DOHH2 (cell line): ENCODE measurements around the gene RPTOR.

ENCODE experiments used
- H3F3A ChIP-seq: fragments of 200-600 bp; sonication (generic), shearing (Covaris generic); 2 replicates; pipeline ENCODE4 v1.6.0; 2016; ENCODE audit warnings: antibody characterized with exemption, mild to moderate bottlenecking; ENCODE audit not compliant: control insufficient read depth, insufficient read depth
- H3K27ac ChIP-seq: fragments of 200-600 bp; sonication (generic); 2 replicates; pipeline ENCODE4 v1.5.1; 2014; ENCODE audit warnings: low read depth, mild to moderate bottlenecking, low read length, moderate library complexity
- H3K27me3 ChIP-seq: fragments of 200-600 bp; sonication (generic); 2 replicates; pipeline ENCODE4 v1.6.1; 2014; ENCODE audit warnings: mild to moderate bottlenecking, low read length, mixed read lengths; ENCODE audit not compliant: control insufficient read depth
- H3K36me3 ChIP-seq: fragments of 200-600 bp; sonication (generic); 2 replicates; pipeline ENCODE4 v1.6.1; 2014; ENCODE audit warnings: mild to moderate bottlenecking, low read length, moderate library complexity, mixed read lengths; ENCODE audit not compliant: control insufficient read depth
- H3K4me1 ChIP-seq: fragments of 200-600 bp; sonication (generic); 2 replicates; pipeline ENCODE4 v1.6.1; 2014; ENCODE audit warnings: mild to moderate bottlenecking, low read length, mixed read lengths; ENCODE audit not compliant: control insufficient read depth
- H3K4me2 ChIP-seq: fragments of 200-600 bp; sonication (generic); 2 replicates; pipeline ENCODE4 v1.6.0; 2014; ENCODE audit warnings: mild to moderate bottlenecking, low read length, moderate library complexity
- H3K4me3 ChIP-seq: fragments of 200-600 bp; sonication (generic); 2 replicates; pipeline ENCODE4 v1.5.1; 2014; ENCODE audit warnings: mild to moderate bottlenecking, low read length, mixed read lengths
- H3K79me2 ChIP-seq: fragments of 200-600 bp; sonication (generic); 2 replicates; pipeline ENCODE4 v1.6.1; 2014; ENCODE audit warnings: mild to moderate bottlenecking, low read length, mixed read lengths; ENCODE audit not compliant: control insufficient read depth
- H3K9me2 ChIP-seq: fragments of 200-600 bp; sonication (generic); replicated peaks from 2 replicates; pipeline ENCODE4 v1.6.1; 2014; ENCODE audit warnings: mild to moderate bottlenecking, low read length, mixed read lengths; ENCODE audit not compliant: control insufficient read depth
- H3K9me3 ChIP-seq: fragments of 200-600 bp; sonication (generic); 2 replicates; pipeline ENCODE4 v1.6.1; 2014; ENCODE audit warnings: antibody characterized with exemption, low read length, mixed read lengths; ENCODE audit not compliant: control insufficient read depth, insufficient read depth
- H4K20me1 ChIP-seq: fragments of 200-600 bp; sonication (generic); 2 replicates; pipeline ENCODE4 v1.6.0; 2014; ENCODE audit warnings: low read depth, mild to moderate bottlenecking, antibody characterized with exemption, low read length, moderate library complexity; ENCODE audit not compliant: control insufficient read depth, insufficient read depth
- CTCF ChIP-seq: fragments of 200-600 bp; sonication (generic); IDR thresholded peaks from one replicate; pipeline ENCODE4 v1.5.1; 2014; ENCODE audit warnings: antibody characterized with exemption, mild to moderate bottlenecking, low read depth, low read length; ENCODE audit not compliant: poor library complexity, severe bottlenecking
- EZH2phosphoT487 ChIP-seq: fragments of 200-600 bp; sonication (generic); IDR thresholded peaks from 2 replicates; pipeline ENCODE4 v1.6.1; 2017; ENCODE audit warnings: borderline replicate concordance, mild to moderate bottlenecking, antibody characterized with exemption, low read length, moderate library complexity, mixed read lengths

Gene RPTOR

GRCh38 chr17:80804466-80804865 is 259.8 kb downstream of the RPTOR start:
- Histone ChIP-seq H3K79me2 (no peaks in the 10 kb centered on the region), H3K36me3 (peaks cover 7% of the 10 kb centered on the region), H3F3A (no peaks in the 10 kb centered on the region), H3K4me1 (peaks cover 12% of the 10 kb centered on the region), H3K27ac (no peak overlapping the region), H3K9me3 (peaks cover 15% of the 10 kb centered on the region; the same call in 1 of the 2 replicates), H4K20me1 (no peaks in the 10 kb centered on the region), H3K27me3 (no peaks in the 10 kb centered on the region), H3K9me2 (no peaks in the 10 kb centered on the region), H3K4me3 (no peak overlapping the region), H3K4me2 (no peak overlapping the region)
- no peak for TF ChIP-seq EZH2phosphoT487
- no peak for TF ChIP-seq CTCF

GRCh38 chr17:80805032-80805751 is 260.6 kb downstream of the RPTOR start:
- no peaks in the 10 kb centered on the region for H3K27me3 ChIP-seq
- H4K20me1 ChIP-seq = no peaks in the 10 kb centered on the region
- peaks cover 15% of the 10 kb centered on the region; the same call in 1 of the 2 replicates for H3K9me3 ChIP-seq
- no peaks in the 10 kb centered on the region for H3F3A ChIP-seq
- no peaks in the 10 kb centered on the region for H3K79me2 ChIP-seq
- peaks cover 12% of the 10 kb centered on the region for H3K4me1 ChIP-seq
- peaks cover 7% of the 10 kb centered on the region for H3K36me3 ChIP-seq
- no peak overlapping the region for H3K4me3 ChIP-seq
- H3K4me2 ChIP-seq = no peak overlapping the region
- no peak overlapping the region for H3K27ac ChIP-seq
- no peaks in the 10 kb centered on the region for H3K9me2 ChIP-seq
- TF ChIP-seq CTCF (no peak), EZH2phosphoT487 (no peak)

- no peaks in the 10 kb centered on the region for H3F3A ChIP-seq
- peaks cover 13% of the 10 kb centered on the region for H3K36me3 ChIP-seq
- H4K20me1 ChIP-seq = no peaks in the 10 kb centered on the region
- peaks cover 12% of the 10 kb centered on the region for H3K4me1 ChIP-seq
- peaks cover 15% of the 10 kb centered on the region; the same call in 1 of the 2 replicates for H3K9me3 ChIP-seq
- TF ChIP-seq CTCF (no peak), EZH2phosphoT487 (no peak)
- H3K79me2 ChIP-seq = no peaks in the 10 kb centered on the region
- H3K4me3 ChIP-seq = no peak overlapping the region
- no peaks in the 10 kb centered on the region for H3K9me2 ChIP-seq
- H3K4me2 ChIP-seq = no peak overlapping the region
- H3K27me3 ChIP-seq = no peaks in the 10 kb centered on the region
- H3K27ac ChIP-seq = no peak overlapping the region
Observed at GRCh38 chr17:80807014-80807413, 262.4 kb downstream of the RPTOR start.
